Activated CD8-positive, alpha-beta memory T cell treated with anti-CD3 and anti-CD28 coated beads for 4 hours (primary cell): Measurements from ENCODE around the gene SPATS1.
"Not testable (repeated sequence)": the region's sequence is repeated elsewhere in the genome, so short reads cannot be mapped to it uniquely, and the experiment has no call there.

Source experiments
- DNase-seq, 2 donors: peaks; one replicate each; pipeline ENCODE4 v3.0.0-alpha.2; 2020; ENCODE audit warnings: low read depth in 2 of 2

SPATS1 gene

DNA sequence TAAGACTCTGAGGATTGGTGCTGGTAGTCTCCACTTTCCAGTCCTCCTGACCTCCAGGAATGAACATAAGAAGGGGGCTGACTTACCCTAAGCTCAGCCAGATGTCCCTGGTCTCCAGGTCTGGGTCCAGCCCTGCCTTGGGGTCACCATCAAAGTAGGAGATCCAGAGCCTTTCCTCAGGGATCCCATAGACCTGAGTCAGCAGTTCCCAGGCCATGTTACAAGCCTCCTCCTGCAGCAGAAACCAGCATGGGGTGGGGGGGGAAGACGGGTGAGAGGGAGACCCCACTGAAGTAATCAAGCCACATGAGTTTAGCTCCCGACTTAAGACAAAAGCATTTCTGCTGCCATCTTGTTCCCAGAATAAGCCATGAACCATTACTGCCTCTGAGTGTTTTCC is 31.1 kb upstream of the SPATS1 start:
- no peak for DNase-seq

DNA sequence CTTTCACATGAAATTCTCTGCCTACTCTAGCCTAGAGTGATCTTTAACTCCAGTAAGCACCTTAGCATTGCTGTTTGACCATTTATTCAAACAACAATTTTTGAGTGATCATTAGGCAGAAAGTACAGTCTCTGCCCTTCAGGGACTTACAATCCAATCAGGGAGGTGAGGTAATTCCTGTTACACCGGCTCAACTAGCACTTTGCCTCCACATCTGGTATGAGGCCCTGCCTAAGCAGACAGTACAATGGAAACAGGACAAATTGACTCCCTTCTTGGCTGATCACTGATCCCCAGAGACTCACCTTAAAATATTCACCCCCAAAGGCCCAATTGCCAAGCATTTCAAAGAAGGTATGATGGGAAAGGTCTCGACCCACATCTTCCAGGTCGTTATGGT is 30.7 kb upstream of the SPATS1 start:
- DNase-seq, result no peak

DNA sequence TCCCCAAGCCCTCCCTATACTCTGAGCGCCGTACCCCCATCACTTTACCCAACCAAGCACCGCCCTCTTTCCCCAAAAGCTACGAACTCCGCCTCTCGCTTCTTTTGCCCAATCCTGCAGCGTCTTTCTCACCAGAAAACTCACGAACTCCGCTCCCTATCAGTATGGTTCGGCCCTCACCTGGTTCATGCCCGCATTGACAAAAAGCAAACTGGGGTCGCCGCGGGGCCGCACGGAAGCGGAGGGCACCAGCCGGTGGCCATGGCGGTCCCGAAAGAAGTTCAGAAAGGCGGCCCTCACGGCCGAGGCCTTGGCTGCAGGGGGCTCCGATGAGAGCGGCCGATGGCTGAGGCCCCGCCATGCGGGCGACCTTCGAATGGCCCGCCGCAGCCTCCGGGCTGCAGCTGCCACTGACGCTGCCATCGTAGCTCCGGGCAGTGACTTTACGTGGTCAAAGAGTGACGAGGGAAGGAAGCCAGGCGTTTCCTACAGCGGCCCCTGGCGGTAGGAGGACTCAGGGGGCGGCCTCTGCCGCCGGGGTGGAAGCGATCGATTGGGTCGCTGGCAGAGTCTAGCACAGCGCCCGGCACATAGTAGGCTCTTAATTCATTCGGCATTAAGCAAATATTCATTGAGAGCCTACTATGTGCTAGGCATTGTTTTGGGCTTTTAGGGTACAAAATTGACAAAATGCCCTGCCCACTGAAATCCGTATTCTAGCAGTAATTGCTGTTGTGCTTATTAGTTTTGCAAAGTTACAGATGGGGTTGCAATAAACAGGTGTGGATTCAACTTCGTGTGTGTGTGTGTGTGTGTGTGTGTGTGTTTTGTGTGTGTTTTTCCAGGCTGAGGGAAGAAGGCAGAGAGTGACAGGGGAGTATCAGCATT is 29.3 kb upstream of the SPATS1 start, which contains the start of gene AARS2:
Gene AARS2 (minus strand): TSS at position 447 of the 888 bp plus-strand sequence. CDS start 24 bp downstream, at position 423.
- peak; percentile 80 to 90 for DNase-seq

DNA sequence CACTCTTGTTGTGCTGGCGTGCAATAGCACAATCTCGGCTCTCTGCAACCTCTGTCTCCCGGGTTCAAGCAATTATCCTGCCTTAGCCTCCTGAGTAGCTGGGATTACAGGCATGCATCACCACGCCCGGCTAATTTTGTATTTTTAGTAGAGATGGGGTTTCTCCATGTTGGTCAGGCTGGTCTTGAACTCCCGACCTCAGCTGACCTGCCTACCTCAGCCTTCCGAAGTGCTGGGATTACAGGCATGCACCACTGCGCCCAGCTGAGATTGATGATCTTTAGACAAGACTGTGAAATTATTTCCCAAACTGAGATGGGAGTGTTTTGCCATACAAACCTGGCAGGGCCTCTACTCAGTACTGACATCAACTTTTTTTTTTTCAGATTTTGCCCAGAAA is 27.8 kb upstream of the SPATS1 start:
- DNase-seq, result not testable (repeated sequence)

DNA sequence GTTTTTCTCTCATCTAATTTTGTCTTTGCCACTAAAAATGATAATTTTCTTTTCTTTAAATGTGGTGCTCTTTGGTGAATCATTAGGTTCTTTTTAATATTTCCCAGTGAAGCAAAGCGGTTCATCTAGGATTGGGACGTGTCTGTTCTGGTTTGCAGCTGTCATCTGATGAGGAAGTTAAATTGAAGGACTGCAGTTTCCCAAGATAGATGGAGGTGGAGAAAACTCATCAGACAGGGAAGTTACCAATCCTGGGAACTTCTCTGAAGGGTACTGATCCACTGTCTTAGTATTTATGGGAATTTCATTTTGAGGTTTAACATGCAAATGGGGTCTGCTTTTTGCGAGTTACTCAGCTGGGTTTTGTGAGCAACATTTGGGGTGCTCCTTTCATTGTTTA is 26.9 kb upstream of the SPATS1 start:
- no peak for DNase-seq

DNA sequence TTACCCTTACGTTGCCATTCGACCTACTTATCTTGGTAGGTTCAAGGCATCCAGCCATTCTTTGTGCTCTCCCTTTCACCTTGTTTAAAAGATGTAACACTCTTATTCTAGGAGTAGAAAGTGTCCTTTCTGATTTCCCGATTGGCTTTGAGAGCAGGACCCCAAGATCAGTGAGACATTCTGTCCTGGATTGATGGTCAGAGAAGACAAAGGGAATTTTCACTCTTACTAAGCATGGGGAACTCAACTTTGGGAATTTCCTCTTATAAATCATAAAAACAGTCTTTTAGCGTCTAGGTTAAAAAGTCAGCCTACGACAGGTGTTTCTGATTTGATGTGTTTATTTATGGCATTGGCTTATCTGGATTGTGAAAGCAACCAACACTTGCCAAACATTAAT is 26.5 kb upstream of the SPATS1 start:
- no peak for DNase-seq

DNA sequence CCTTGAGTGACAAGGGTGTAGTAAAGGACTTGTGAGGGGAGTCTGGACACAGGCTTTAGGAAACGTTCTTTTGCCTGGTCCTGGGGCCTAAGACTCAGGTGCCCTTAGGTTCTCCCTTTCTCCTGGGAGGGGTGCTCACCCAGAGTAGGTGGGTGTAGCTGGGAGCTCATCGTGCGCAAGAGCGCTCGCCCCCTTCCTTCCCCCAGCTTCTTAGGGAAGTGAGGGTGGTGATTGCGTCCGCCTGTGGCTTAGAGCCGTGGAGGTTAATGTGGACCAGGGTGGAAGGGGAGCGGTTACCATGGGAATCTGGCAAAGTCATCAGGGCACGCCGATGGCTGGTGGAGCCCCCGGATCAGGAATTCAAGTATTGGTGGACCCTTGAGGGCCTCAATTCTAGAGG is 26.0 kb upstream of the SPATS1 start:
- DNase-seq, result no peak

DNA sequence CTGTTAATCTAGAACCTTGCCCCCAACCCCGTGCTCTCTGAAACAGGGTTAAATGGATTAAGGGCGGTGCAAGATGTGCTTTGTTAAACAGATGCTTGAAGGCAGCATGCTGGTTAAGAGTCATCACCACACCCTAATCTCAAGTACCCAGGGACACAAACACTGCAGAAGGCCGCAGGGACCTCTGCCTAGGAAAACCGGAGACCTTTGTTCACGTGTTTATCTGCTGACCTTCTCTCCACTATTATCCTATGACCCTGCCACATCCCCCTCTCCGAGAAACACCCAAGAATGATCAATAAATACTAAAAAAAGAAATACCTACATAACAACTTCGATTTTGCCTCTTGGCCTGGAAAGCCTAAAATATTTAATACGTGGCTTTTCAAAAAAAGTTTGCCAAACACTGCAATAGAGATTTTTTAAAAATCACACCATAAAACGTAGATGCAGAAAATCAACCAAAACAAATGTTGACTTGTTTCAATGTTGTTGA is 25.3 kb upstream of the SPATS1 start:
- DNase-seq, result not testable (repeated sequence)

DNA sequence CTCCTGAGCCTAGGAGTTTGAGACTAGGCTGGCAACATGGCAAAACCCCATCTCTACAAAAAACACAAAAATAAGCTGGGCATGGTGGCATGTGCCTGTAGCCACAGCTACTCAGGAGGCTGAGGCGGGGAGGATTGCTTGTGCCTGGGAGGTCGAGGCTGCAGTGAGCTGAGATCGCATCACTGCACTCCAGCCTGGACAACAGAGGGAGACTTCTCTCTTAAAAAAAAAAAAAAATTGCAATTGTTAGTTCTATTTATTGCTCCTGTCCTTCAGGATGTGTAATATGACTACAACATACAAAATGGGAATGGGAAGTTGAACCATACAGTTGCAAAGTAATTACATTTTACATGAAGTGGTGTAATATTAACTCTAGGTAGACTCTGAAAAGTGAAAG is 21.2 kb upstream of the SPATS1 start:
- DNase-seq, result no peak

DNA sequence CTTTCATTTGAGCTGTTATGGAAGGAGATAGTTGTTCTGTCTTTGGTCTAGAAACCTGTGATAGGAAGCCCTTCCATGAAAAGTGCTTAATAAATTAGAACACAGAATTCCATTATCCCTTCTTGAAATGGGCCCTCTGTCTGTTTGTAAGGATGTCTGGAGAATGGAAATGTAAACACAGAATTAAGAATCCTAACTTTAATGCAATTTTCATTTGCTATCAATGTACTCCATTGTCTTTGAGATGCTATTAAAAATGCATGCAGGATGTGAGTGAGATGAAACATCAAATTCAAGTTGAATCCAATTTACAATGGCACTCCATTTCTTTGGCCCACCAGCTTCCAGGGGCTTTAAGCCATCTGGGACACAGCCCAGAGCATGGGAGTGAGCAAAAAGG is 15.4 kb upstream of the SPATS1 start:
- DNase-seq, result no peak

DNA sequence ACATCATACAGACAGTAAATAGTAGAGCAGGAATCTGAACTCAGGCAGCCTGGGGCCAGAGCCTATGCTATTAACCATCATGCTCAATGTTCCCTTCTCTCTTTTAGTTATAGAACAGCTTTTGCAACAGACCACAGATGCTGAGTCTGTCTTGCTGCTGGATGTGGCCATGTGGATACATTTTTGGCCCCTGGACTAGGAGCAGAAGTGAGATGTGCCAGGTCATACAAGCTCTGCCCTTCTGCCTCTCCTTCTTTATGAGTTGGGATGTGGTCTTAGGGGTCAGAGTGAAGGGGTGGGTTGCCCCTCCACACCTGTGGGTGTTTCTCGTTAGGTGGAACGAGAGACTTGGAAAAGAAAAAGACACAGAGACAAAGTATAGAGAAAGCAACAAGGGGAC is 14.7 kb upstream of the SPATS1 start:
- DNase-seq, result no peak

DNA sequence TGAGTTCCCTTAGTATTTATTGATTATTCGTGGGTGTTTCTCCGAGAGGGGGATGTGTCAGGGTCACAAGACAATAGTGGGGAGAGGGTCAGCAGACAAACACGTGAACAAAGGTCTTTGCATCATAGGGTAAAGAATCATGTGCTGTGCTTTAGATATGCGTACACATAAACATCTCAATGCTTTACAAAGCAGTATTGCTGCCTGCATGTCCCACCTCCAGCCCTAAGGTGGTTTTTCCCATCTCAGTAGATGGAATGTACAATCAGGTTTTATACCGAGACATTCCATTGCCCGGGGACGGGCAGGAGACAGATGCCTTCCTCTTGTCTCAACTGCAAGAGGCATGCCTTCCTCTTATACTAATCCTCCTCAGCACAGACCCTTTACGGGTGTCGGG is 14.2 kb upstream of the SPATS1 start:
- not testable (repeated sequence) for DNase-seq

DNA sequence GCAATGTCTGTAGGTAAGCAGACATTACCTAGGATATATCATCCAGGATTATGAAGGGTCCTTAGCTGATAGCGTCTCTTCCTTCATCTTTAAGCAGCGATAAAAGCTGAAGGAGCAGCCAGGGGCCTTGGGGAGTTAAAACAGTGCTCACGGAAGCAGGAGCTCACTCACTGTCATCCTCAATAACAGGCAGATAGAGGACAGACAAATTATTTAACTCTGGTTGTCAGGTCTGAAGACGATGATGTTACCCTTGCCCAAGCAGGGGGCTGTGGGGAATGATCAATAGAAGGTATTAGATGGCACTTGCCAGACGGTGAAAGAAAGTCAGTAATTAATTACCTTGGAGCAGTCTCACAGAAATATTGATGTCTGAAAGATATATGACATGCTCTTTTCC is 12.6 kb upstream of the SPATS1 start:
- no peak for DNase-seq

DNA sequence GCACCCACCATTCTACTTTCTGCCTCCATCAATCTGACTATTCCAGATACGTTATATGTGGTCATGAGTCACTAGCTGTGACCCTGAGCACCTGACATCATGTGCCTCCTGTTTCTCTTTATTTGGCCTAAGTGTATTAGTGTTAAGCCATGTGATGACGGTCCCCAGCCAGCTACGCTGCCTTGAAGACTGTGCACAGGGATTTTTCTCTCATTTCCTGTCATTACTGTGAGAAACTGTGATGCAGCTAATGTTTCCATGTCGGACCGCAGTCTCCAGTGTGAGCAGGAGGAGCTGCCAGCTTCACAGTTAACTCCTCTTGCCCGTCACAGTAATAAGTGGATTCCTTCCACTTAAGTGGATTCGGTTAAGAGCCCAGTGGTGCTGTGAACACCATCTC is 9.9 kb upstream of the SPATS1 start:
- no peak for DNase-seq

DNA sequence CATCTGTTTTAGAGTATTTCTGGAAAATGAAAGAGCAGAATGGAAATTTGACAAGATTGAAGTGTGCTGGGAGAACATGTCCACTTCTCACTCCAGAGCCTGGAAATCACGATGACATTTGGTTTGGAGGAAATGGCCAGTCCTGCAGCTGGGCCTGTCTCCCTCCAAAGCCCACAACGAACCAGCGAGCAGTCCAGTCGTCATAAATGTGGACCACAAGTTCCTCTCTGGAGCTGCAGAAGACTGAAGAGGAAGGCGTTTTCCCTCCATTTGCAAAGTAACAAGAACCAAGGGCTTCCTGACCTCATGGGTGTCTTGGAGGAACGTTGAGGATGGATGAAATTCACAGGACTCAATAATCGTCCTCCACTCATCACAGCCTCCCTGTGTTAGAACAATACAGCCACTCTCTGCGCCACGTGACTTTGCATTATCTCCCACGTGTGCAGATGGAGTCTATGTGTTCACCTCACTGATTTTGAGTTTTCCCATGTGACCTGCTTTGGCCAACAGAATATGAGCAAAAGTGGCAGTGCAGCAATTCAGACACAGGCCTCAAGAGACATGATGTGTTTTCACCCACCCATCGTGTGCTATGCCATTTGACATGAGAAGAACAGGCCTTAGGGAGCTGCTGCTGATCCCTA is 9.1 kb upstream of the SPATS1 start:
- DNase-seq, result no peak

DNA sequence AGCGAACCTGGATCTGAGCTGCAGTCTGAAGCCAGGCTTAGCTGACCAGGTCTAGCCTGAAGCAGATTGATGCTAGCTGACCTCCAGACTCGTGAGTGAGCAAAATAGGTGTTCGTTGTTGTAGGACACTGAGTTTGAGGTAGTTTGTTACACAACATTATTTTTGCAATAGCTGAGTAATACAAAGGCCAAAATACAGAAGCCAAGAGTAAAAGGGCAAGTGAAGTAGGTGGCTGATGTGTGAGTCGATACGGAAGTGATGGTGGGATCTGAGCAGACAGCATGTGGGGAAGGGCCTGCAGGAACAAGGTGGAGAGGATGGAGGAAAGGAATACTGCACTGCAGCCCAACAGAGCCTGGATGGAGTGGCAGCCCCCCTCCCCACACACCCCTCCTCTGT is 8.5 kb upstream of the SPATS1 start:
- DNase-seq, result no peak

DNA sequence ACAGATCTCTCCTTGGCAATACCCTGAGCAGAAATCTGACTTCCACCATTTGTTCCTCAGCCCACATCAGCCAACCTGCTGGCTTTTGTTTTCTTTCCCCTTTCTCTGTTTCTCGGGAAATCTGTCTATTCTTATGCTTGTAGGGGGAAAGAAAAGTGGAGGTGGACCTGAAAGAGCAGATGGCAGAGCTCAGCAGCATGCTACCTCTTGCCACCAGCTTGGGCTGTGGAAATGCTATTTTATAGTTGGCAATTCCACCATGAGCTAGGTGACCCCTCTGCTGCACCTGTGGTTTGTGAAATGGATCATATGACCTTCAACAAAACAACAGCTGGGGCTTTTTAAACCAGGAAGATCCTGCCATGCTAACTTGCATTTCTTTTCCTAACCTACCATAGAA is 6.8 kb upstream of the SPATS1 start:
- DNase-seq, result no peak

DNA sequence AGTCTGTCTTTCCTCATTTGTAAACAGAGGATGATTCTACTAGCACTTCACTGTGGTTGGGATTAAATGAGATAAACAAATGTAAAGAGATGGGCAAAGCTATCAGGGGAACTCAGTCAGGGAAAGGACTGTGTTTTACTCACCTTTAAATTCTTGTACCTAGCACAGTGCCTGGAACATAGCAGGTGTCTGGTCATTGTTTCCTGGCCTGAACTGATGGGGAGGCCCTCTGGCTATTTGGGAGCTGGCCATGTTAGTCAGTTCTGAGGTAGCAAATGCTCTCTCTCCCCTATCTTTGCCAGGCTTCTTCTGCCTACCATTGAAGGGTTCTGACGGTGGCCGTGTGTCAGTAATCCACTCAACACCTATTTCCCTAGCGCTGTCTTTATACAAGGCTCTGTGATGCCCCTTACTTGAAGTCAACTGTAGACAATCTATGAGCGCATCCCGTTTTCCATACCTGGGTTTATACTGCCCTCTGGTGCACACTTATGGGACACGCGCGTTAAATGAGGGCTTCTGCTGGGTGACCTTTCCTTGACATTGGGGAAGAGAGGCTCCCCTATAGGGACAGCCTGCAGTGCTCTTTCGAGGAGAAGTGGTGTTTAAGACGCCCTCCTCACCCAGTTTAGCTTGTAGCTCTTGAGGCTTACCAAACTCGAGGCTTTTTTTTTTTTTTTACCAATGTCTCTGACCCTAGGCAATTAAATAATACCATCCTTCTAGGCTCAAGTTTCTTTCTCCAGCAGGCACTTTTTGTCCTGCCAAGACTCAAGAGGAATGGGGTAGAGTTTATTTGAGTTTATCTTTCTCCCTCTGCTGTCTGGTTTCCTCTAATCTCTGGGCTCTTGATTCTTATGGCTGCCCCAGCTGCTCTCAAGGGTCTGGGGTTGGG is 4.0 kb upstream of the SPATS1 start:
- peak; percentile 32 to 35 for DNase-seq

DNA sequence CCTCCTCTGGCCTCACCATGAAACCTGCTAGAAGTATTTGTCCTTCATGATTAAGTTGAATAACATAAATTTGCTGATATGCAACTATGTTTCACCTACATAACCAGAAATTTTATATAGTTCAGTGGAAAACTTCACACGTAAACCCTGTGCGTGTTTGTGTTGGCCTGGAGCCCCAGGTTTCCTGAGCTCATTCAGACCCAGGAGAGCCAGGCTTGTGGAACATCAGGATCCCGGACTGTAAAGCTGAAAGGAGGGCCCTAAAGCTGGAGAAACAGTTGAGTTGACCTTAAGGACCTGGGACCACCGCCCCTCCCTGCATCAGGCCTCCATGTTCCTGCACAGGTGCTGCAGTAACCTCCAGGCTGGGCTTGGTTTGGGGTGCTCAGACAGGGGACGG is 3.1 kb upstream of the SPATS1 start:
- no peak for DNase-seq

DNA sequence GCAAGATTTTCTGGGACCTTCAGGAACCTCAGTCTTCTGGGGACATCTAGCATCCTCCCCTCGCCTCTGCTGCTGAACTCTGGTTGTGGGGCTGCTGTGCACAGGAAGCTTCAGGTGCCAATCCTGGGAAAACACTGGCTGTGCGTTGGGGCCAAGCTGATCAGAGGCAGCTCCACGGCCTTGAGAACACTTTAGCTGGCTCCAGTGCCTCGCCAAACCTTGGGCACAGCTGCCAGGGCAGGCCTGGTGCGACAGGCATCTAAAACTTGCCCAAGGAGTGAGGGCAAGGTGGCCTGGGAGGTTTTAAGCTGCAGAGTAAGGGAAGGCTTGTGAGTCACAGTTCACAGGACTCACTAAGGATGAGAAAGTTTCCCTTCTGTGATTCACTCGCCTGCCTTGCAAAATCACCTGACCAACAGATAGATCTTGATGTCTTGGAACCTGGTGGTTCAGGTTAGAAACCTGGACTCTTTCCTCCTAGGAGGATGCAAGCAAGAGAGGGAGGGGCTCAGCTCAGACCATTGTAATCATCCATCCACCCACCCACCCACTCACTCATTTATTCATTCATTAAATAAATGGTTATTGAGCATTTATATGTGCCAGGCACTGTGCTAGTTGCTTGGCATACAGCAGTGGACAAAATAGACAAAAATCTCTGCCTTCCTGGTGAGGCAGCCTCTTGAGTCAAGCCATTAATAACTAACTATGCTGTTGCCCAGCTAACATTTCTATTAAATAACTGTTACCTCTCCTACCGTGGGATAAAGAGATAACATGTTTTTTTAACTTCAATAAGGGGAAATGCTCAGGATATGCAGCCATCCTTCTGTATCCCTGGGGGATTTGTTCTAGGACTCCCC is 2.5 kb upstream of the SPATS1 start:
- no peak for DNase-seq
